ENCODE data around the gene SUSD4.

- TF ChIP-seq GATA3 (IDR thresholded peaks at IDR 0.05; ENCODE audit: low read depth, low read length) = no peak
- TF ChIP-seq GATA2 (IDR thresholded peaks at IDR 0.05; ENCODE audit: low read depth, low read length) = no peak
Measured at GRCh38 chr1:223217781-223218180, 146.2 kb downstream of the SUSD4 start.
